Measurements from ENCODE around the gene HLA-DQB1. TPM values are rescaled to one million over a fixed set of nuclear protein-coding genes. Genes with fewer than 3 reads are reported as not detected.

Gene HLA-DQB1
- total and polyA plus RNA-seq, 2 of the 8 experiments (the other 6 are each of a cell fraction or from before 2014, with no cell fraction given): 1.2 to 5.2 TPM

DNA sequence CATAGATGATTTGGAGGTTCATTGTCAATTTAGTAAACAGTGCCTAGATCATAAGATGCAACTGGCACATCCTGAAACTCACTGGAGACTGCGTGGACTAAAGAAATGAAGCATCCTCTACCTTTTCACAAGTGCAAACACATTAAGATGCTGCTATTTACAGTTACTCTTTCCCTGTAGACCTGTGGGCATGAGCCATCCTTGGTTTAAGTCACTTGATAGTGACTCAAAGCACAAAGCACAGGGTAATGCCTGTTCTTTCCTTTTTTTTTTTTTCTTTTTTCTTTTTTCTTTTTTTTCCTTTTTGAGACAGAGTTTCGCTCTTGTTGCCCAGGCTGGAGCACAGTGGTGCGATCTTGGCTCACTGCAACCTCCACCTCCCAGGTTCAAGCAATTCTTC is 39.2 kb downstream of the HLA-DQB1 start:
- Histone ChIP-seq H3K23ac (ENCODE audit: insufficient read length) (no peak overlapping the region), H3K4ac (replicated peaks; ENCODE audit: insufficient read length, low read depth, low read length) (no peak overlapping the region), H2AFZ (ENCODE audit: low read length) (no peak overlapping the region), H3K9me3 (ENCODE audit: insufficient read depth in 2 of 2, low read depth in 1 of 2, low read length in 1 of 2) (no peaks in the 10 kb centered on the region), H2BK12ac (ENCODE audit: low read depth, low read length) (no peak overlapping the region), H3K36me3 (ENCODE audit: control insufficient read depth in 2 of 4, insufficient read depth in 4 of 4, low read length in 3 of 4) (no peaks in the 10 kb centered on the region), H4K91ac (replicated peaks; ENCODE audit: insufficient read length, low read length) (no peak overlapping the region), H3K79me1 (ENCODE audit: low read depth, low read length) (no peaks in the 10 kb centered on the region), H4K8ac (ENCODE audit: extremely low read depth, insufficient read depth, low read length) (no peak overlapping the region), H4K5ac (ENCODE audit: insufficient read length, low read depth, low read length) (no peak overlapping the region), H3K27me3 (replicated peaks in 1 of 4; ENCODE audit: control insufficient read depth in 3 of 4, extremely low read depth in 1 of 4, insufficient read depth in 3 of 4, low read length in 3 of 4) (no peaks in the 10 kb centered on the region), H3K27ac (ENCODE audit: low read depth, low read length) (no peak overlapping the region), H3K79me2 (ENCODE audit: control insufficient read depth in 1 of 2, insufficient read depth in 2 of 2, low read length in 2 of 2) (no peaks in the 10 kb centered on the region), H2BK20ac (ENCODE audit: low read length) (no peak overlapping the region), H2BK120ac (replicated peaks; ENCODE audit: low read depth, low read length) (no peak overlapping the region), H3K4me3 (ENCODE audit: extremely low read depth in 1 of 4, insufficient read depth in 2 of 4, low read depth in 3 of 4, low read length in 4 of 4) (no peak overlapping the region), H2BK5ac (ENCODE audit: low read depth, low read length) (no peak overlapping the region), H3K4me2 (ENCODE audit: insufficient read depth in 1 of 2, low read depth in 2 of 2, low read length in 2 of 2) (no peak overlapping the region), H3K18ac (ENCODE audit: extremely low read depth, low read length) (no peak overlapping the region), H3K56ac (replicated peaks; ENCODE audit: insufficient read length, low read depth, low read length) (no peak overlapping the region), H3K23me2 (ENCODE audit: low read depth, low read length) (no peaks in the 10 kb centered on the region), H4K20me1 (replicated peaks in 1 of 2; ENCODE audit: control insufficient read depth in 1 of 2, insufficient read depth in 2 of 2, low read length in 2 of 2) (no peaks in the 10 kb centered on the region), H3K4me1 (replicated peaks in 1 of 4; ENCODE audit: control insufficient read depth in 3 of 4, insufficient read depth in 4 of 4, low read length in 3 of 4) (no peaks in the 10 kb centered on the region), H2BK15ac (ENCODE audit: low read length) (no peak overlapping the region), H3K14ac (ENCODE audit: insufficient read length) (no peak overlapping the region), H2AK5ac (ENCODE audit: low read depth, low read length) (no peak overlapping the region), H3K9ac (replicated peaks in 1 of 4; ENCODE audit: extremely low read depth in 1 of 4, low read depth in 3 of 4, low read length in 3 of 4) (no peak overlapping the region)
- ChIA-PET CTCF (ENCODE audit: partially characterized antibody) (no interaction called here), POLR2A (ENCODE audit: partially characterized antibody) (no interaction called here)
- no peak for DNase-seq (ENCODE audit: low read depth in 1 of 2, low spot score in 2 of 2)
- 0% methylated on average over 1 of the region's 3 CpGs; no CpG with 5 or more reads in 1 of the 2 experiments for WGBS, 2 experiments (ENCODE audit: extremely low coverage in 1 of 2, insufficient coverage in 1 of 2, insufficient read length in 1 of 2, insufficient replicate concordance in 2 of 2, low coverage in 1 of 2, low lambda C conversion rate in 2 of 2, missing lambda C conversion rate in 1 of 2)
- no peak for FAIRE-seq
- TF ChIP-seq FOSL1 (IDR thresholded peaks at IDR 0.05; ENCODE audit: insufficient read depth, low read depth, low read length) (no peak), PHF8 (conservative IDR thresholded peaks at IDR 0.05; ENCODE audit: low read depth, low read length) (no peak), BCL11A (IDR thresholded peaks at IDR 0.05; ENCODE audit: low read depth in 2 of 2, low read length in 2 of 2) (no peak), POLR2AphosphoS5 (IDR thresholded peaks at IDR 0.05; ENCODE audit: low read depth, low read length) (no peak), KDM5A (IDR thresholded peaks at IDR 0.05; ENCODE audit: low read length) (no peak), SAP30 (IDR thresholded peaks at IDR 0.05; ENCODE audit: insufficient read depth, insufficient replicate concordance, low read length) (no peak), TAF7 (optimal IDR thresholded peaks at IDR 0.05; ENCODE audit: borderline replicate concordance, low read depth, low read length) (no peak), SP2 (IDR thresholded peaks at IDR 0.05; ENCODE audit: low read length) (no peak), ZNF274 (IDR thresholded peaks at IDR 0.05; ENCODE audit: borderline replicate concordance, extremely low read depth, low read length) (no peak), SUZ12 (IDR thresholded peaks at IDR 0.05; ENCODE audit: low read length) (no peak), CHD2 (IDR thresholded peaks at IDR 0.05; ENCODE audit: low read length) (no peak), RBBP5 (IDR thresholded peaks at IDR 0.05; ENCODE audit: borderline replicate concordance, low read depth, low read length) (no peak), GTF2F1 (IDR thresholded peaks at IDR 0.05; ENCODE audit: borderline replicate concordance, low read depth, low read length) (no peak), USF2 (IDR thresholded peaks at IDR 0.05; ENCODE audit: low read length) (no peak)

Measured in H1 (cell line).